Activated CD8-positive, alpha-beta memory T cell treated with anti-CD3 and anti-CD28 coated beads, Interleukin-2, amount 10 ng/mL, durations not matched to agents 7 days and 5 days (primary cell): ENCODE results near the gene PABPN1L. TPM values are rescaled to one million over a fixed set of nuclear protein-coding genes. Genes with fewer than 3 reads are reported as not detected.

Experiments used
- ATAC-seq: fragments of 150-1000 bp; cut with Tn5 transposase; one replicate; pipeline ENCODE4 v1.10.0; 2021; ENCODE audit warnings: moderate library complexity
- CTCF ChIA-PET: fragments of 350-600 bp; sonication (Branson Sonifier 250); formaldehyde crosslinking; loops from one replicate; lab custom pipeline; 2021; ENCODE audit warnings: antibody characterized with exemption; lab: Charles Lee
- DNase-seq: peaks from one replicate; pipeline ENCODE4 v3.0.0-alpha.2; 2020
- H3K27ac Mint-ChIP-seq: one replicate; pipeline ENCODE4 v1.8.0; 2021; ENCODE audit warnings: mild to moderate bottlenecking, mixed read lengths
- H3K27me3 Mint-ChIP-seq: one replicate; pipeline ENCODE4 v1.8.0; 2021; ENCODE audit warnings: mixed read lengths
- H3K36me3 Mint-ChIP-seq: one replicate; pipeline ENCODE4 v1.8.0; 2021; ENCODE audit warnings: mild to moderate bottlenecking, mixed read lengths
- H3K4me1 Mint-ChIP-seq: one replicate; pipeline ENCODE4 v1.8.0; 2021; ENCODE audit warnings: mixed read lengths
- H3K4me3 Mint-ChIP-seq: one replicate; pipeline ENCODE4 v1.8.0; 2021; ENCODE audit warnings: mild to moderate bottlenecking, moderate library complexity, mixed read lengths
- H3K9me3 Mint-ChIP-seq: one replicate; pipeline ENCODE4 v1.8.0; 2022; ENCODE audit warnings: low read depth, mixed read lengths
- total RNA-seq, 2 experiments: library from RNA; stranded (reverse); gene quantifications; one replicate each; pipeline ENCODE4 v1.2.3, GENCODE V29; 2021

PABPN1L gene, protein sequence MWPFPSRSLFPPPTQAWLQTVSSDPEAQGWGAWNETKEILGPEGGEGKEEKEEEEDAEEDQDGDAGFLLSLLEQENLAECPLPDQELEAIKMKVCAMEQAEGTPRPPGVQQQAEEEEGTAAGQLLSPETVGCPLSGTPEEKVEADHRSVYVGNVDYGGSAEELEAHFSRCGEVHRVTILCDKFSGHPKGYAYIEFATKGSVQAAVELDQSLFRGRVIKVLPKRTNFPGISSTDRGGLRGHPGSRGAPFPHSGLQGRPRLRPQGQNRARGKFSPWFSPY
- total RNA-seq, result not detected

DNA sequence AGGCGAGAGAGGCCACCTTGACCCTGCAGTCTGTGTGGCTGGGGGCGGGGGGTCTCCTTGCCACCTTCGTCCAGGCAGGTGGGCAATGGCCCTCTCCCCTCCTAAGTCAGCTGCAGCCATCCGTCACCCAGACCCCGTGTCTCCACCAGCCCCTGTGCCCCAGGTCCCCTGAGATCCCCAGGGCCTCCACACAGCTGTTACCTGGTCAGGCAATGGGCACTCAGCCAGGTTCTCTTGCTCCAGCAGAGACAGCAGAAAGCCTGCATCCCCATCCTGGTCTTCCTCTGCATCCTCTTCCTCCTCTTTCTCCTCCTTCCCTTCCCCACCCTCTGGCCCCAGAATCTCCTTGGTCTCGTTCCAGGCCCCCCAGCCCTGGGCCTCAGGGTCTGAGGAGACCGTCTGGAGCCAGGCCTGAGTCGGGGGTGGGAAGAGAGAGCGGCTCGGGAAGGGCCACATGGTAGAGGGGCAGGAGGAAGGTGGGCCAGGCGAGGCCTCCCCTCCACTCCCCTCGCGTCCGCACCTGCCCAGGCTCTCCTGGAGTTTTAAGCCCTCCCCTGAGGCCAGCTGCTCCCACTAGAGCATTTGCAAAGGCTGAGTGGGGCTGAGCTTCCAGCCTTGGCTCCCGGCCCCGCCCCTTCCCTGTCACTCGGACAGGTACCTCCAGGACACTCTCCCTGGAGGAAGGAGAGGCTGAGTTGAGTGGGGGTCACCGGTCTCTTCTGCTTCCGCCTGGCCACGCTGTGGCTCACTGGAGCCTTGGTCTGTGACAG is at the start of gene PABPN1L:
Gene PABPN1L (minus strand): TSS at position 510 of the 770 bp plus-strand sequence. CDS start 54 bp downstream, at position 456.
- Mint-ChIP-seq H3K4me3 (no peak within 1 kb of the TSS), H3K27ac (no peak within 1 kb of the TSS), H3K9me3 (no peaks in the 10 kb centered on the region), H3K36me3 (no peaks in the 10 kb centered on the region), H3K27me3 (peaks cover 14% of the 10 kb centered on the region), H3K4me1 (no peaks in the 10 kb centered on the region)
- no peak for ATAC-seq
- no peak for DNase-seq
- CTCF ChIA-PET, result interaction anchor here (1.1 kb wide), 1 partner anchor 8 kb away, joined by 3 read pairs; no protein-coding TSS in a partner anchor

GRCh38 chr16:88915639-88916327 is 49.3 kb upstream of the PABPN1L start:
- Mint-ChIP-seq H3K27ac (no peak overlapping the region), H3K27me3 (no peaks in the 10 kb centered on the region), H3K36me3 (no peaks in the 10 kb centered on the region), H3K9me3 (peaks cover 4% of the 10 kb centered on the region), H3K4me1 (no peaks in the 10 kb centered on the region), H3K4me3 (no peak overlapping the region)
- DNase-seq (no peak), ATAC-seq (no peak)
- CTCF ChIA-PET, result no interaction called here

DNA sequence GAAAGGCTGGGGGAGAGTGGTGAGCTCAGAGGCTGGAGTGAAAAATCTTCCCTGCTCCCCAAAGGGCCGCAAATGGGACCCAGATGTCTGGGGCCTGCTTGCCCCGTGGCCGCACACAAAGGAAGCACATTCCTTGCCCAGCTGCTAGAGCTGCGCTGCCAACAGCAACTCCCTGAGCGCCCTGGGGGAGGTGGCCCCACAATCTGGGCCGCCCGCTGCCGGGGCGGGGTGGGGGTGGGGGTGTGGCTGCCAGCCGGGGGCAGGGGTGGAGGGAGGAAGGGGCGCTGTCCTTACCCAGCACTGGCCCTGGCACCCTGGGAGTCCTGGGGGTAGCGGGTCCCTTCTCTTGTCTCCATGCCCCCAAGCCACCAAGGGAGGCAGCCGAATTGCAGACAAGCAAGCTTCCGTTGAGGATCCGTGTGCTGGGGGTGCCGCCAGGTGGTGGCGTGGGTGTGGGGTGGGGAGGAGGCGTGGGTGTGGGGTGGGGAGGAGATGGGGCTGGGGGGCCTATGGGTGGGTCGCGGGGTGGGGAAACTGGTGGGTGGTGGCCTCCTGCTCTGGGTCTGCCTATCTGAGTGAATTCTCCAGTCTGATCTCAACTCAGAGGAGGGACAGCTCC is 48.4 kb upstream of the PABPN1L start:
- Mint-ChIP-seq H3K9me3 (peaks cover 4% of the 10 kb centered on the region), H3K4me1 (no peaks in the 10 kb centered on the region), H3K27ac (no peak overlapping the region), H3K36me3 (no peaks in the 10 kb centered on the region), H3K27me3 (no peaks in the 10 kb centered on the region), H3K4me3 (no peak overlapping the region)
- DNase-seq (no peak), ATAC-seq (no peak)
- CTCF ChIA-PET, result no interaction called here

DNA sequence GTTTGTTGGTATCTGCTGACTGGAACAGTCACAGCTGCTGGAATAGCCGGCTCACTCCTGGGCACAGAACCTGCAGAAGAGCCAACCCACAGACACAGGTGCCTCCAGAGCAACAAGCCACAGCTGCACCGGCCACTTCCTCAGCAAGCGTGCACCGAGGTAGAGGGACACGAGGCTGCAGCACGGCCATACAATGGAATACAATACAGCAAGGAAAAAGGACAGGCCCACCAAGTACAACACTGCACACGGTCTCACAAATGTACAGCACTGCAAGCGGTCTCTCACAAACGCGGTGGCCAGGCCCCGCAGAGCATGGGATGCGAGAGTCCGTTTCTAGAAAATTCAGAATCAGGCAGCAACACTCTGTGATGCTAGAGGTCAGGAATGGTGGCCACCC is 47.4 kb upstream of the PABPN1L start:
- no peaks in the 10 kb centered on the region for H3K27me3 Mint-ChIP-seq
- no peak overlapping the region for H3K4me3 Mint-ChIP-seq
- no peaks in the 10 kb centered on the region for H3K36me3 Mint-ChIP-seq
- no peak overlapping the region for H3K27ac Mint-ChIP-seq
- DNase-seq, result no peak
- H3K4me1 Mint-ChIP-seq, result no peaks in the 10 kb centered on the region
- ATAC-seq, result no peak
- peaks cover 4% of the 10 kb centered on the region for H3K9me3 Mint-ChIP-seq
- CTCF ChIA-PET, result no interaction called here

GRCh38 chr16:88913001-88913612 is 46.6 kb upstream of the PABPN1L start:
- Mint-ChIP-seq H3K4me1 (no peaks in the 10 kb centered on the region), H3K4me3 (no peak overlapping the region), H3K9me3 (peaks cover 4% of the 10 kb centered on the region), H3K27me3 (no peaks in the 10 kb centered on the region), H3K36me3 (no peaks in the 10 kb centered on the region), H3K27ac (no peak overlapping the region)
- CTCF ChIA-PET, result no interaction called here
- ATAC-seq, result no peak
- no peak for DNase-seq

- no peak for ATAC-seq
- no peaks in the 10 kb centered on the region for H3K36me3 Mint-ChIP-seq
- CTCF ChIA-PET, result no interaction called here
- no peaks in the 10 kb centered on the region for H3K4me1 Mint-ChIP-seq
- H3K27me3 Mint-ChIP-seq, result no peaks in the 10 kb centered on the region
- H3K27ac Mint-ChIP-seq, result no peak overlapping the region
- H3K9me3 Mint-ChIP-seq, result peaks cover 4% of the 10 kb centered on the region
- no peak for DNase-seq
- H3K4me3 Mint-ChIP-seq, result no peak overlapping the region
Measured at GRCh38 chr16:88912556-88912955, 46.1 kb upstream of the PABPN1L start.

DNA sequence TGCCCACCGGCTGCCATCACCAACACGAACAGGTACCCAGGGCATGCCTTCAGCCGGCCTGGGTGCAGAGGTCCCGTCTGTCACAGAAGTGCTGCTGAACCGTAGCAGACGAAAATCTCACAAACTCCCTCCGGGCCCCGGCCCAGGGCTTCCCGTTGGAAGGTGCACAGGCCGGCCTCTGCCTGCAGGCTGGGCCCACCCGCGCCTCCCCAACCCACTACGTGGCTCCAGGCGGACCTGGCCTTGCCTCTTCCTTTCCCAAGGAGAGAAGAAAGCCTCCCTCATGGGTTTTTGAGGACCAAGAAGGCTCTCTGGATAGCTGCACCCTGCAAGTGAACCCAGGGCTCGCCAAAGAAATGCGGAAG is 45.5 kb upstream of the PABPN1L start:
- H3K9me3 Mint-ChIP-seq, result peaks cover 4% of the 10 kb centered on the region
- H3K4me1 Mint-ChIP-seq, result no peaks in the 10 kb centered on the region
- no peak for DNase-seq
- H3K27ac Mint-ChIP-seq, result no peak overlapping the region
- H3K27me3 Mint-ChIP-seq, result no peaks in the 10 kb centered on the region
- no peaks in the 10 kb centered on the region for H3K36me3 Mint-ChIP-seq
- CTCF ChIA-PET, result no interaction called here
- no peak overlapping the region for H3K4me3 Mint-ChIP-seq
- no peak for ATAC-seq

DNA sequence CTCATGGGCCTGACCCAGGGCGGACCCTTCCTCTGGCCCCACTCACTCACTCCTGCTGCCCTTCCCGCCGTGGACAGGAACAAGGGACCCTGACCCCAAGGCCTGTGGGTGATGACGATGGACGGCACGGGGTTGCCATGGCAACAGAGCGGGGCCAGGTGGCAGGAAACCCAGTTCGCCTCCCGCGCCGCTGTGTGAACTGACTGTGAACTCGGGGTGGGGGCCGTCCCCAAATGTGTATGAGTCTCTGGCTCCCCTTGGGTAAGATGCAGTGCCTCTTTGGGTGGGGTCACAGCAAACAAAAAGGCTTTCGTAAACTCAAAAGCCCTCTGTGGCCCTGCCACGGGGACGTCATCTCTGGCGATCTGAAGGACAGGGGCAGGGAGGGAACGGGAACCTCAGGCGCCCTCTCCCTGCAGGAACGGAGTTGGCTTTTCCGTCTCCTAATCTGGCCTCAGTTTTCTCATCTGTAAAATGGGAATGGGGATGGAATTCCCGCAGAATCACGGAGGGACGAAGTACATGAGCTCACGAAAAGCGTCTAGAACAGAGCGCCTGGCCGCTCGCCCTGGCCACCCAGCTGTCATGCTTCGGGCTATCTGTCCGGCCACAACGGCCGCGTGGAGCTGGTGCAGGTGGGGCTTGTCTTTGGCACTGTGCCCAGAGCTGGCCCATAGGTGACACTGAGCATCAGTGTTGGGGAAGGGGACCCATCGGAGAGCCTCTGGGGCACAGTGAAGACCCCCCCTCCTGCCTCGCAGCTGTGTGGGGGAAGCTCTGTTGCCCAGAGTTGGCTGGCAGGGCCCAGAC is 44.9 kb upstream of the PABPN1L start:
- no peaks in the 10 kb centered on the region for H3K36me3 Mint-ChIP-seq
- H3K27me3 Mint-ChIP-seq, result no peaks in the 10 kb centered on the region
- H3K4me3 Mint-ChIP-seq, result no peak overlapping the region
- no peak overlapping the region for H3K27ac Mint-ChIP-seq
- H3K9me3 Mint-ChIP-seq, result peaks cover 4% of the 10 kb centered on the region
- DNase-seq, result no peak
- no peak for ATAC-seq
- no peaks in the 10 kb centered on the region for H3K4me1 Mint-ChIP-seq
- CTCF ChIA-PET, result no interaction called here

DNA sequence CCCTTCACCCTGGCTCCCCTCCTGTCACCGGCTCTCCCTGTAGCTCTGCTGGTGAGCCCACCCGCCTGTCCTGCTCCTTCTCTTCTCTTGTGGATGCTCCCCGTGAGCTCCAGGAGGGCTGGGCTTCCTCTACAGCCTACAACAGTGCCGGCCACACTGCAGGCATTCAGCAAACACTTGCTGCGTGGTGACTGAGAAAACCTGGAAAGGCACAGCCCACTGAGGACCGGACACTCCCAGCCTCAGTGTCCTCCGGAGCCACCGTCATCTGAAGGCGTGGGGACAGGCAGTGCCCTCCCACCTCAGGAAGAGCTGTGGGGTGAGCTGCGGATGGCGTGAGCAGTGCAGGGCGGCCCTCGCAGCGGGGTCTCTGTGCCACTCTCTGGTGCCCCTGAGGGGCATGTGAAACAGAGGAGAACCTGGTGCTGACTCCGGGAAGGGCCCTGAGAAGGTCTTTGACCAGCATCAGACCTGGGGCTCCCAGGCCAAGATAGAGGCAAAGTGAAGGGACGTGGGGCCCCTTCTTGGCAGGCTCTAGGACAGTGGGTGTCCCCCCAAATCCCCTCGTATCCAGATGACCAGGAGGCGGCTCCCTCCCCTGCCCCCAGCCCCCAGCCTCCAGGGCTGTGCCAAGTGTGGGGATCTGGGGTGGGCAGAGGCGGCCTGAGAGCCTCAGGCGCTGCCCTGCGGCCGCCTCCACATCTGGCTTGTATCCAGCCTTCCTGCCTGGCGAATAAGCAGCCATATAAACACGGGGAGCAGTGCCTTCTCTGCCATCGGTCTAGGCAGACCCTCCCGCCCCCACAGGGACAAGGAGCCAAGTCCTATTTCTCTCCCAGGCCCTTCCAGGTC is 44.0 kb upstream of the PABPN1L start:
- ATAC-seq (no peak), DNase-seq (no peak)
- CTCF ChIA-PET, result no interaction called here

DNA sequence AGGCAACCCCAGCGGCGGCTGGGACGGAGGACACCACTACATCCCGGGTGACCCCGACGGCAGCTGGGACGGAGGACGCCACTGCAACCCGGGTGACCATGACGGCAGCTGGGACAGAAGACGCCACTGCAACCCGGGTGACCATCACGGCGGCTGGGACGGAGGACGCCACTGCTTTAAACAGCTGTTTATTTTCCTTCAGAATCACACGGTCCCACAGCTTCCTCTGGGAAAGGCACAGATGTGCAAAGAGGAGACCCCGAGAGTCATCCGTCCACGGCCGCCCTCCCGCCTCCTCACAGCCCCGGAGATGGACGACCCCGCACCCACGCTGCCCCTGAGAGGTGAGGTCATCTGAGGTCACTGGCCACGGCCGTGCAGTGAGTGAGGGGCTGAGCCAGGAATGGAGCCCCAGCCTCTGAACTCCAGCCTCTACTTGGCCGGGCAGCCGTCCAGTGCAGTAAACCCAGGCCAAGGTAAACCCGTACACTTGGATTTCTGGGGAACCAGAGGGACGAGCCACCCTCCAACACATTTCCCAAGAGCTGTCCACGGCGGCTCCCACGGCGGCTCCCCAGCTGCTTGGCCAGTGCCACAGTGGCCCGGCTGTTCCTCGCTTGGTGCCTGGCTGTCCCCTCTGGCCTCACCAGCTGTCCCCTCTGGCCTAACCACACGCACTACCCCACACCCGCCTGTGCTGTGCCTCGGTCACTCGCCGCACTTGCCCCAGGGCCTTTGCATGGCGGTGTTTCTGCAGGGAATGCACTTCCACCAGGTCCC is 43.2 kb upstream of the PABPN1L start:
- H3K27ac Mint-ChIP-seq, result no peak overlapping the region
- no peaks in the 10 kb centered on the region for H3K9me3 Mint-ChIP-seq
- no peak for DNase-seq
- no peaks in the 10 kb centered on the region for H3K27me3 Mint-ChIP-seq
- H3K4me3 Mint-ChIP-seq, result no peak overlapping the region
- no peak for ATAC-seq
- CTCF ChIA-PET, result no interaction called here
- H3K4me1 Mint-ChIP-seq, result no peaks in the 10 kb centered on the region
- no peaks in the 10 kb centered on the region for H3K36me3 Mint-ChIP-seq

More for the DNA sequence above, 44.0 kb upstream of the PABPN1L start:
- Mint-ChIP-seq H3K36me3 (no peaks in the 10 kb centered on the region), H3K27me3 (no peaks in the 10 kb centered on the region), H3K4me1 (no peaks in the 10 kb centered on the region), H3K4me3 (no peak overlapping the region), H3K9me3 (no peaks in the 10 kb centered on the region), H3K27ac (no peak overlapping the region)

- no peaks in the 10 kb centered on the region for H3K9me3 Mint-ChIP-seq
- H3K36me3 Mint-ChIP-seq, result no peaks in the 10 kb centered on the region
- no peak overlapping the region for H3K4me3 Mint-ChIP-seq
- no peaks in the 10 kb centered on the region for H3K4me1 Mint-ChIP-seq
- ATAC-seq, result no peak
- DNase-seq, result no peak
- no peak overlapping the region for H3K27ac Mint-ChIP-seq
- H3K27me3 Mint-ChIP-seq, result no peaks in the 10 kb centered on the region
- CTCF ChIA-PET, result no interaction called here
Measured at GRCh38 chr16:88908307-88908706, 41.8 kb upstream of the PABPN1L start.
